Common myeloid progenitor, CD34-positive (primary cell): Measurements from ENCODE around the gene KCTD15.

ENCODE experiments used
- CTCF ChIA-PET: fragments of 350-600 bp; sonication (Branson Sonifier 250); formaldehyde crosslinking; loops from one replicate; lab custom pipeline; 2021; ENCODE audit warnings: antibody characterized with exemption; lab: Charles Lee
- POLR2A ChIA-PET: fragments of 350-600 bp; sonication (Branson Sonifier 250); formaldehyde crosslinking; loops from one replicate; lab custom pipeline; 2021; ENCODE audit warnings: antibody characterized with exemption; lab: Charles Lee
- DNase-seq, 3 donors: peaks; one replicate each; pipeline versions ENCODE4 v3.0.0 to v3.0.0-alpha.2; 2013
- H3K27ac ChIP-seq, 2 experiments: 1 replicate in 1 of 2; 2 replicates in 1 of 2; pipeline ENCODE4 v1.7.0; 2013; ENCODE audit warnings: inconsistent platforms in 2 of 2, low read length in 2 of 2, mild to moderate bottlenecking in 2 of 2, low read depth in 1 of 2, moderate library complexity in 1 of 2; ENCODE audit not compliant: severe bottlenecking in 2 of 2, insufficient read depth in 1 of 2, poor library complexity in 1 of 2
- H3K27me3 ChIP-seq, 5 experiments: replicated peaks in 2 of 5; 1 replicate in 3 of 5; 2 replicates in 2 of 5; pipeline versions ENCODE4 v1.6.1 to v1.7.0; 2013; ENCODE audit warnings: low read length in 4 of 5, mild to moderate bottlenecking in 2 of 5, moderate library complexity in 2 of 5, inconsistent platforms in 1 of 5; ENCODE audit not compliant: insufficient read depth in 5 of 5, control insufficient read depth in 4 of 5
- H3K36me3 ChIP-seq, 4 experiments: 1 replicate in 2 of 4; 2 replicates in 2 of 4; pipeline versions ENCODE4 v1.6.1 to v1.7.0; 2013; ENCODE audit warnings: low read length in 3 of 4, control low read depth in 1 of 4, mild to moderate bottlenecking in 1 of 4; ENCODE audit not compliant: control insufficient read depth in 4 of 4, insufficient read depth in 4 of 4
- H3K4me1 ChIP-seq, 4 experiments: 1 replicate in 3 of 4; 2 replicates in 1 of 4; pipeline versions ENCODE4 v1.6.1 to v1.7.1; 2013; ENCODE audit warnings: low read length in 3 of 4, mild to moderate bottlenecking in 3 of 4, control low read depth in 1 of 4, inconsistent platforms in 1 of 4, moderate library complexity in 1 of 4; ENCODE audit not compliant: control insufficient read depth in 4 of 4, insufficient read depth in 4 of 4; ENCODE audit errors: control extremely low read depth in 1 of 4
- H3K4me3 ChIP-seq, 7 experiments: 1 replicate in 4 of 7; 2 replicates in 3 of 7; pipeline versions ENCODE4 v1.5.1 to v1.7.0; 2013; ENCODE audit warnings: mild to moderate bottlenecking in 7 of 7, low read length in 6 of 7, moderate library complexity in 6 of 7, inconsistent platforms in 2 of 7, low read depth in 2 of 7, control low read depth in 1 of 7; ENCODE audit not compliant: insufficient read depth in 4 of 7, control insufficient read depth in 1 of 7; ENCODE audit errors: extremely low read depth in 1 of 7
- H3K9me3 ChIP-seq, 5 experiments: 1 replicate in 4 of 5; 2 replicates in 1 of 5; pipeline versions ENCODE4 v1.6.1 to v1.7.1; 2013; ENCODE audit warnings: low read length in 4 of 5, mild to moderate bottlenecking in 2 of 5, inconsistent platforms in 1 of 5, low read depth in 1 of 5, moderate library complexity in 1 of 5; ENCODE audit not compliant: control insufficient read depth in 4 of 5, insufficient read depth in 2 of 5; ENCODE audit errors: control extremely low read depth in 1 of 5
- WGBS: methylation state at CpG from one replicate; pipeline ENCODE4 v1.1.5; 2013; ENCODE audit not compliant: insufficient coverage; 5-methylcytosine and 5-hydroxymethylcytosine counted together

Gene KCTD15

GRCh38 chr19:33751436-33751770 is 45.3 kb upstream of the KCTD15 start:
- Histone ChIP-seq H3K4me1 (no peaks in the 10 kb centered on the region), H3K4me3 (no peak overlapping the region), H3K36me3 (no peaks in the 10 kb centered on the region), H3K27ac (no peak overlapping the region), H3K9me3 (no peaks in the 10 kb centered on the region), H3K27me3 (peaks cover 0 to 6% (median 0%) of the 10 kb centered on the region in 5 experiments)
- WGBS, result 92% methylated on average over 5 of the region's 5 CpGs
- POLR2A ChIA-PET, result no interaction called here
- CTCF ChIA-PET, result no interaction called here
- no peak for DNase-seq

GRCh38 chr19:33752018-33752800 is 44.5 kb upstream of the KCTD15 start:
- no peak for DNase-seq
- ChIA-PET CTCF (no interaction called here), POLR2A (no interaction called here)

GRCh38 chr19:33752945-33753344 is 43.7 kb upstream of the KCTD15 start:
- no peak overlapping the region for H3K4me3 ChIP-seq
- peaks cover 0 to 6% (median 0%) of the 10 kb centered on the region in 5 experiments for H3K27me3 ChIP-seq
- DNase-seq, result no peak
- no peaks in the 10 kb centered on the region for H3K36me3 ChIP-seq
- H3K4me1 ChIP-seq, result no peaks in the 10 kb centered on the region
- H3K9me3 ChIP-seq, result no peaks in the 10 kb centered on the region
- ChIA-PET POLR2A (no interaction called here), CTCF (no interaction called here)
- 87% methylated on average over 6 of the region's 6 CpGs for WGBS
- H3K27ac ChIP-seq, result no peak overlapping the region

More at GRCh38 chr19:33752018-33752800, 44.5 kb upstream of the KCTD15 start:
- Histone ChIP-seq H3K36me3 (no peaks in the 10 kb centered on the region), H3K9me3 (no peaks in the 10 kb centered on the region), H3K4me1 (no peaks in the 10 kb centered on the region), H3K27me3 (peaks cover 0 to 6% (median 0%) of the 10 kb centered on the region in 5 experiments), H3K4me3 (no peak overlapping the region), H3K27ac (no peak overlapping the region)
- 80% methylated on average over 18 of the region's 27 CpGs for WGBS

GRCh38 chr19:33754361-33754760 is 42.3 kb upstream of the KCTD15 start:
- WGBS, result 79% methylated on average over 7 of the region's 7 CpGs
- Histone ChIP-seq H3K9me3 (no peaks in the 10 kb centered on the region), H3K36me3 (no peaks in the 10 kb centered on the region), H3K4me3 (no peak overlapping the region), H3K27me3 (peaks cover 0 to 6% (median 0%) of the 10 kb centered on the region in 5 experiments), H3K27ac (no peak overlapping the region), H3K4me1 (peaks cover 0 to 13% (median 6%) of the 10 kb centered on the region in 4 experiments)
- no peak for DNase-seq
- POLR2A ChIA-PET, result no interaction called here
- CTCF ChIA-PET, result no interaction called here

GRCh38 chr19:33755099-33756035 is 41.3 kb upstream of the KCTD15 start:
- POLR2A ChIA-PET, result interaction anchor here (0.6 kb wide), 1 partner anchor 184 kb away, joined by 3 read pairs; no protein-coding TSS in a partner anchor
- Histone ChIP-seq H3K36me3 (no peaks in the 10 kb centered on the region), H3K27me3 (peaks cover 0 to 6% (median 0%) of the 10 kb centered on the region in 5 experiments), H3K4me1 (peaks cover 0 to 15% (median 6%) of the 10 kb centered on the region in 4 experiments), H3K27ac (no peak overlapping the region), H3K9me3 (no peaks in the 10 kb centered on the region), H3K4me3 (no peak overlapping the region)
- DNase-seq, result no peak
- CTCF ChIA-PET, result interaction anchor here (1.2 kb wide), 1 partner anchor 13 kb away, joined by 5 read pairs; no protein-coding TSS in a partner anchor
- 84% methylated on average over 20 of the region's 26 CpGs for WGBS

GRCh38 chr19:33756177-33756576 is 40.5 kb upstream of the KCTD15 start:
- DNase-seq, result no peak
- WGBS, result 91% methylated on average over 3 of the region's 11 CpGs
- peaks cover 0 to 15% (median 6%) of the 10 kb centered on the region in 4 experiments for H3K4me1 ChIP-seq
- ChIA-PET CTCF (interaction anchor here (1.2 kb wide), 1 partner anchor 12 kb away, joined by 5 read pairs; no protein-coding TSS in a partner anchor), POLR2A (interaction anchor here (0.6 kb wide), 1 partner anchor 185 kb away, joined by 3 read pairs; no protein-coding TSS in a partner anchor)
- peaks cover 0 to 6% (median 0%) of the 10 kb centered on the region in 5 experiments for H3K27me3 ChIP-seq
- H3K9me3 ChIP-seq, result no peaks in the 10 kb centered on the region
- no peak overlapping the region for H3K27ac ChIP-seq
- no peaks in the 10 kb centered on the region for H3K36me3 ChIP-seq
- H3K4me3 ChIP-seq, result no peak overlapping the region
